ENCODE data around the gene FBXO21.
"Not testable (repeated sequence)": the region's sequence is repeated elsewhere in the genome, so short reads cannot be mapped to it uniquely, and the experiment has no call there.

FBXO21 gene, protein sequence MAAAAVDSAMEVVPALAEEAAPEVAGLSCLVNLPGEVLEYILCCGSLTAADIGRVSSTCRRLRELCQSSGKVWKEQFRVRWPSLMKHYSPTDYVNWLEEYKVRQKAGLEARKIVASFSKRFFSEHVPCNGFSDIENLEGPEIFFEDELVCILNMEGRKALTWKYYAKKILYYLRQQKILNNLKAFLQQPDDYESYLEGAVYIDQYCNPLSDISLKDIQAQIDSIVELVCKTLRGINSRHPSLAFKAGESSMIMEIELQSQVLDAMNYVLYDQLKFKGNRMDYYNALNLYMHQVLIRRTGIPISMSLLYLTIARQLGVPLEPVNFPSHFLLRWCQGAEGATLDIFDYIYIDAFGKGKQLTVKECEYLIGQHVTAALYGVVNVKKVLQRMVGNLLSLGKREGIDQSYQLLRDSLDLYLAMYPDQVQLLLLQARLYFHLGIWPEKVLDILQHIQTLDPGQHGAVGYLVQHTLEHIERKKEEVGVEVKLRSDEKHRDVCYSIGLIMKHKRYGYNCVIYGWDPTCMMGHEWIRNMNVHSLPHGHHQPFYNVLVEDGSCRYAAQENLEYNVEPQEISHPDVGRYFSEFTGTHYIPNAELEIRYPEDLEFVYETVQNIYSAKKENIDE

DNA sequence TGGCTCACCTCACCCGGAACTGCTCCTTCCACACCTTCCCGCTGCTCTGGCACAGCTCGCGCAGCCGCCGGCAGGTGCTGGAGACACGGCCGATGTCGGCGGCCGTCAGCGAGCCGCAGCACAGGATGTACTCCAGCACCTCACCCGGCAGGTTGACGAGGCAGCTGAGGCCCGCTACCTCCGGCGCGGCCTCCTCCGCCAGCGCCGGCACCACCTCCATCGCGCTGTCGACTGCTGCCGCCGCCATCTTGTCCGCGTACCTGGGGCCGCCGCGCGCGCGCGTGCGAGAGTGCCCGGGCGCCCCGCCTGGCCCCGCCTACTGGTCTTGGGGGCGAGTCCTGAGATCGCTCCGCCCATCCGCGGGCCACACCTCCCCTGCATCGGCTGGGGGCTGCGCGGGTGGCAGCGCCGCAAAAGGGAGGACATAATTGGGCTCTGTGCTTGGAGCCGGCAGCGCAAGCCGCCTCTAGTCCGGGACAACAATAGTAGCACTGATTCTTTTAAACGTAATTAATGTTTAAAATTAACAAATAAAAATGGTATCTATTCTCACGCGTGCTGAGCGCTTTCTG lies at the start of gene FBXO21:
FBXO21 (minus strand) TSS at position 261 of the 572 bp plus-strand sequence; CDS start at position 247, 14 bp downstream.
- peak; percentile 44 to 97 (median 88) for DNase-seq

GRCh38 chr12:117236456-117237001 lies 46.3 kb upstream of the FBXO21 start:
- DNase-seq: peak in 55 of 56 donors; percentile 2 to 97 (median 70)

- DNase-seq: no peak
Observed at GRCh38 chr12:117235261-117235660, 45.0 kb upstream of the FBXO21 start.

DNA sequence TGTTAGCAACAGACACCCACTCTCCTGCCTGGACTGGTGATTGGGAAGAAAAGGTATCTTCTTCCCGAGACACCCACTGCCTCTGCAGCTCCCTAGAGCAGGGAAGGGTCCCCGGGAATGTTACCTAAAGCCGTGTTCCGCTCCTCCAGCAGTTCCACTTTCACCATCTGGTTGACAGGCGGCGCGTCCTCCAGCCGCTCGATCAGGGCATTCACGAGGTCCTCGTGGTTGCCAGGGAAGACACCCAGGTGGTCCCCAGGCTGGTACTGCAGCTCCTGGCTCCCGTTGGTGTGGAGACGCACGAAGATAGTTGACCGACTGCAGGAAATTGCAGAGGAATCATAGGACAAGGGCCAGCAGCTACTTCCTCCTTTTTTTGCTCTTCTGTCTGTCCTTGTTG lies 44.2 kb upstream of the FBXO21 start:
- no peak for DNase-seq

GRCh38 chr12:117231750-117232149 lies 41.5 kb upstream of the FBXO21 start:
- no peak for DNase-seq

- DNase-seq: peak in 19 of 56 donors; percentile 0 to 42 (median 11)
Observed at GRCh38 chr12:117228239-117228638, 38.0 kb upstream of the FBXO21 start.

GRCh38 chr12:117227000-117227653 lies 36.9 kb upstream of the FBXO21 start:
- DNase-seq: no peak

DNA sequence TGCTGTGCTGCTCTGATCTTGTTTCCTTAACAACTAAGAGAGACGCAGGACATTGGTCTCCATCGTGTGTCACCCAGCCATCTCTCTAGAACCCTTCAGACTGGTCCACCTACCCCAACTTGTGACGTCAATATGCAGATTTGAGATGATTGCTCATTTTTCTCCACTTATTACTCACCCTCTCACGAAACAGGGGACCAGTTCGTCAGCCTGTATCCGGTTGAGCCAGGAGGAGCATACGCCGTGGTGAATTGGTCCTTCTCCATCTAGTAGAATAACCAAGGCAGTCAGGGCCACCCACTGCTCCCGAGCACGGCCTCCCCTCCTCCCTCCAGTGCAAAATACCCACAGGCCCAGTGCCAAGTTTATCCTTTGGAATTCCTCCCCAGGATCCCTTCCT lies 36.2 kb upstream of the FBXO21 start:
- no peak for DNase-seq

GRCh38 chr12:117225179-117225578 lies 34.9 kb upstream of the FBXO21 start:
- DNase-seq: no peak

DNA sequence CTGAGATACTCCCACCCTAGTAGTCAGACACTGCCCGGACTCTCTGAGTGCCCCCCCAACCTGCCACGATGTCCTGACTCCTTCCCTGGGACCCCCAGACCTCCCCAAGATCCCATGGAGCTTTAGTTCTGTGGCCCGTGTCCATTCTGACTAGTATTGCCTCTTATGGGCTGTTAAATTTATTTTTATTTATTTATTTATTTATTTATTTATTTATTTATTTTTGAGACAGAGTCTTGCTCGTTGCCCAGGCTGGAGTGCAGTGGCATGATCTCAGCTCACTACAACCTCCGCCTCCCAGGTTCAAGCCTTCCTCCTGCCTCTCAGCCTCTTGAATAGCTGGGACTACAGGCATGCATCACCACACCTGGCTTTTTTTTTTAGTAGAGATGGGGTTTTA lies 30.7 kb upstream of the FBXO21 start:
- not testable (repeated sequence) for DNase-seq

- DNase-seq: no peak
Observed at GRCh38 chr12:117218149-117218548, 27.9 kb upstream of the FBXO21 start.

GRCh38 chr12:117216686-117217085 lies 26.4 kb upstream of the FBXO21 start:
- no peak for DNase-seq

- DNase-seq: no peak
Observed at GRCh38 chr12:117214797-117215196, 24.5 kb upstream of the FBXO21 start.

DNA sequence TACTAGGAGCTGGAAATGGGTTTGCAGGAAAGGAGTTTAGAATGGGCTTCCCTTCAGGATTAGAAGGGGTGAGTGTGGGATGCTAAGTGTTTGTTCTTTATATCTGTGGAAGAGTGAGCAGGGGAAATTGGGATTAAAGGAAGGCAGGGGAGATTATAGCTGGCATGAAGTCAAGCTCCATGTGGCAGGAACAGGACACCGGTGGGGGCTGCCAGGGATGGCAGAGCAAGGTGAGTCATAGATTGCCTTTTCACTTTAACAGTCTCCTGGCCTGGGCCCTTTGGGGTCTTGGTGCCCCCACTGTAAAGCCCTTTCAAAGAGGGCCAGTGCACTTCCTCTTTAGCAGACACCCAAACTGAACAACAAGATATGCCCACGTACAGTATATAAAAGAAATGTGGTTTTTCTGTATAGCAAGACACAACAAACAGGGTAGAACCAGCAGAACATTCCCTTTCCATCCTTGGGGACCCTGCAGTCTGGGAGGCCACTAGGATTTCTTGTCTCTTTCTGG lies 23.1 kb upstream of the FBXO21 start:
- no peak for DNase-seq

GRCh38 chr12:117212563-117213190 lies 22.4 kb upstream of the FBXO21 start:
- peak in 49 of 56 donors; percentile 4 to 89 (median 44) for DNase-seq

- DNase-seq: no peak
Observed at GRCh38 chr12:117210266-117210918, 20.1 kb upstream of the FBXO21 start.

- DNase-seq: no peak
Observed at GRCh38 chr12:117209626-117210025, 19.4 kb upstream of the FBXO21 start.

GRCh38 chr12:117208811-117209455 lies 18.7 kb upstream of the FBXO21 start:
- no peak for DNase-seq

GRCh38 chr12:117208206-117208605 lies 17.9 kb upstream of the FBXO21 start:
- no peak for DNase-seq

DNA sequence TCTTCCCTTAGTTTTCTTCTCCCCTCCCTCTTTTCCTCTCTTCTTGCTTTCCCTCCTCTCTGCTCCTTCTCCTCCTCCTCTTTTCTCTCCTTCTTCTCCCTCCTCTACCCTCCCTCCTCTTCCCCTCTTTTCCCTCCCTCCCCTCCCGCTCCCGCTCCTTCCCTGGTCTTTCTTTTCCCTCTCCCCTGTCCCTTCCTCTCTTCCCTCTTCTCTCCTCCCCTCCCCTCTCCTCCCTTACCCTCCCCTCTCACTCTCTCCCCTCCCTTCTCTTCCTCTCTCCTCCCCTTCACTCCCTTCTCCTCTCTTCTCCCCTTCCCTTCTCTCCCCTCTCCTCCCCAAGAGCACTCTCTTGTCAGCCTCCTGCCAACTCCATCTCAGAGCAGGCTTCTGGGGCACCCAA lies 17.4 kb upstream of the FBXO21 start:
- DNase-seq: no peak
